Renal cortical epithelial cell (primary cell): ENCODE results near the gene SEMA3C. TPM values are rescaled to one million over a fixed set of nuclear protein-coding genes. Genes with fewer than 3 reads are reported as not detected.

Experiments
- DNase-seq: peaks from one replicate; pipeline ENCODE4 v3.0.0-alpha.2; 2011; ENCODE audit warnings: low read depth
- total RNA-seq: library from RNA; depleted of rRNA; stranded (reverse); fragments of >200 nt; gene quantifications from 2 replicates; pipeline ENCODE4 v1.2.3, GENCODE V29; 2014

The SEMA3C gene
- total RNA-seq, 1 donor from 2014 or later: 173 TPM

DNA sequence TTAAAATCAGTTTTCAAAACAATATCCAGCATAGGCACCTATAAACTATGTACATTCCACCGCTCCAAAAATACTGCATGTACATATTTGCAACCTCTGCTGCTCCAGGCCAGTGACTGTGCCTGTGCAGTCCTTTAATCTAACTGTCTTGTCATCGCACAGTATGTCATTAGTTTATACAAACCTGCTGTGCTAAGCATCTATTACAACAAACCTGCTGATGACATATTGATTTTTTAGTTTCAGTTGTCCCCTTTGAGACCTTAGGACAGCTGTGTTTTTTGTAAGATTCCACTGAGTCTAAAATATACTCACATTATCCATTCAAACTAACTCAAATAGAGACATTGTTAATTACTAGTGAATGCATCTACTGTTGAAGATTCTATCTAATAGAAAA is 33.1 kb downstream of the SEMA3C start:
- DNase-seq: no peak

DNA sequence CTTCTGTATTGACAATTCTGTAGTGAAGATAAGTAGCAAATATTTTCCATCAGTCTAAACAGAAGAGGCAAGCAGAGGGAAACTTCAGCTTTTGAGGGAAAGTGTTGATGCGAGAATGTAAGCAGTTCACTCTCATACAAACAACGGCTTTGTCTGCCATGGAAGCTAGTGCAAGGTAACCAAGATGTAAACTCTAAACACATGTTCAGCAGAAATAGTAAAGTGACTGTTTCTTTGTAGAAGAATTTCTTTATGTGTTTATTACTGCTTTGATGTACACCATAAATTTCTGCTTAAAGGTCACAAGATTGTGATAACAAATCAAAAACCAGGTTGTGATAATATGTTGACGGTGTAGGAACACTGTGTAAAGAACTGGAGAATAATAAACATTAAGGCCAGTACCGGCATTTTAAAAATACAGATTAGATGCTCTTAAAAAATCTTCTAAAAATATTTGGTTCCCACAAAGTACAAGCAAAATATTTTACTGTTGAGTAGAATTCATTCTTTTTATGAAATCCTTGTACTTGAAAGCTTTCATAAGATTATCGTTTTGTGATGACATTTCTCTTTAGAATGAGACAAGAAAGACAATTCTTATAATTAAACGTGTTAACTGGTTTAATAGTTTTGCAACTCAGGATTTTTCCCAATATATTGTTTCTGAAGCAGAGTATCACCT is 34.2 kb downstream of the SEMA3C start:
- no peak for DNase-seq

DNA sequence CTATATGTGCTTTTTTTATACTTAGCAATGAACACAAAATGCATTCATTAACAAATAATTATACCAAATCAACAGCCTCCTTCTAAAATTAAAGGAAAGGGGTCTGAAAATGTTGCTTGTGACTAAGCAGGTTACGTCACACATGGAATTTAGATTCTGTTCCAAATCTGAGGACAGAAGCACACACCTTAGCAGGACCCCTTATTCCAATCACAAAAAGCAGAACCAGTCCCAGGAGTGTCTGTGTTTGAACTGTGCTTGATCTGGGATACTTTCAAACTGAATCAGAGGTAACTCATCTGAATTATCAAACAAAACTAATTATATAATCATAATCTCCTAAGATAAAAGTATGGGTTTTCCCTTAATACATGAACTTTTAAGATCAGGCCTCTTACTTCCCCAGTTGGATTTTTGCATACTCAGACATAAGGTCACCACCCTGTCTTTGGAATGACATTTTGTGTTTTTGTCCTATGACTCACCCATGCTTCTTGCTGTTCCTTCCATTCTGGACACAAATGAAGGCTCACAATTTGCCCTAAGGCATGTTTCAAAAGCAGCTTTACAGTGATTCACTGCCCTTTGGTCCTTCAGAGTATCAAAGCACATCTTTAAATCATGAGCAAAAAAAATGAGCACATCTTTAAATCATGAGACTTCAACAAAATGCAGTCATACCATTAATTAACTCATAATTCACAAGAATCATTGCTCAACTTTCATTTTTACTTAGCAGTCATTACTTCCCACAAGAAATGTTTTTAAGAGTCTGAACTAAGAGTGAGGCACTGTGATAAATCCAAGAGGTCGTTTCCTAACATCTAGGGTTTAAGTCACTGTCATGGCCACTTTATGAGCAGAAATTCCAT is 35.5 kb downstream of the SEMA3C start:
- DNase-seq: peak; percentile 99

GRCh38 chr7:80882213-80882801 is 36.5 kb downstream of the SEMA3C start:
- no peak for DNase-seq

DNA sequence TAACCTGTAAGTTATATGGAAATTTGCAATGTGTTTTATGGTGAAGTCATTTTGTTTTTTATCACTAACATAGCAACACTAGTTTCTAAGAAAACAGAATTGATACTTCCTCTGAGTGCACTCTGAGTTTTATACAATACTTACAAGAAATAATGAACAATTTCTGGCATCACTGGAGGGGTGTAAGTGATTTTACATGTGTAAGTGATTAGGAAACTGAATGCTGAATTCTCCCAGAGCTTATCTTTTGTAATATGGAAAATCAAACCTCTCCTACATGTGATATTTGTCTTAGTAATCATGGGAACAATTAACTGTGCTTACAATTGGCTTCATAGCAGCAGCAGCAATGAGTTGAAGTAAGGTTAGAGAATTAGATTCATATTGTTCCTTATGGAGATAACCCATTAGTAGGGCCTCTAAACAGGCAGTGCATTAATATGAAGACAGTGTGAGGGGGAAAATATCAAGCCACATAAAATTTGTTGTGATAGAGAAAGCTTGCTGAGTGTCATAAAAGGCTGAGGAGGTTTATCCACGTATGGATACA is 37.4 kb downstream of the SEMA3C start:
- no peak for DNase-seq

- peak; percentile 33 for DNase-seq
Observed at GRCh38 chr7:80879849-80880248, 39.0 kb downstream of the SEMA3C start.

DNA sequence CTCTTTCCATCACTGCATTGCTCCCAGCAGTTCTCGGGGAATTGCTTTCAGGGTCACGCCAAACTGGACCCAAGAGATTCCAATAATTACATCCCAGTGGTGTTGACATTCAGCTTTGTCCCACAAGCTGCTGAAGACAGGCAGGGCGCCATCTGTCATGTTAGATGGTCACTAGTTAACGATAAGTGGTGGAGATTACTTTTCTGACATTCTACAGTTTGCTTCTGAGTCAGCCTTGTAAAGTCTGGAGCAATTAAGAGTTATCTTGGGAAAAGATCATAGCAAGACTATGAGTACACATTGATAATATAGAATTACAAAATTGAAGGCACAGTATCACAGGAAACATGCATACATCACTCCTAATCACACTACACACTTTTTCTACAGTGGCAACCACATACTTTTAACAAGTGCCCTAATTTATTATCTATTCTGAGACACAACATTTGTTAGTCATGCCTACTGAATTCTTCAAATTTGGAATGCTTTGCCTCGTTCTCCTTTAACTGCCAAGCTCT is 41.9 kb downstream of the SEMA3C start:
- DNase-seq: no peak

- DNase-seq: no peak
Observed at GRCh38 chr7:80875537-80876120, 43.2 kb downstream of the SEMA3C start.

DNA sequence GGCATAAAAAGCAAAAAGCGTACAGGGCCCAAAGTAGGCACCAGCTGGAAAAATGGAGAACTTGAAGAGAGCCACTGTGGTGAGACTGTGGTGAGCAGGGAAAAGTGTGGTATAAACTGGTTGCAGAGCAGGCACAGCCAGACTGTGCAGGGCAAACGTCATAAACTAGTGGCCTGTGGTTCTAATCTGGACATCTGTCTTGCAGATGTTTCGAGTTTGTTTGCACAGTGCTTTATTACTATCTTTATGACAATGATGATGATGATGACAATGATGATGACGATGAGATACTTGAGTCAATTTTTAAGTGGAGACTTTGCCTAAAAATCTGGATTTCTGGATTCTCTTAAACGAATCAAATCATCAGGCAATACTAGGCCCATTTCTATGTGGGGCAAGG is 45.7 kb downstream of the SEMA3C start:
- no peak for DNase-seq

GRCh38 chr7:80871228-80871627 is 47.6 kb downstream of the SEMA3C start:
- no peak for DNase-seq

GRCh38 chr7:80870813-80871212 is 48.0 kb downstream of the SEMA3C start:
- DNase-seq: peak; percentile 31

- DNase-seq: no peak
Observed at GRCh38 chr7:80869821-80870751, 48.8 kb downstream of the SEMA3C start.

- no peak for DNase-seq
Observed at GRCh38 chr7:80869106-80869784, 49.6 kb downstream of the SEMA3C start.

- no peak for DNase-seq
Observed at GRCh38 chr7:80868566-80868965, 50.3 kb downstream of the SEMA3C start.

DNA sequence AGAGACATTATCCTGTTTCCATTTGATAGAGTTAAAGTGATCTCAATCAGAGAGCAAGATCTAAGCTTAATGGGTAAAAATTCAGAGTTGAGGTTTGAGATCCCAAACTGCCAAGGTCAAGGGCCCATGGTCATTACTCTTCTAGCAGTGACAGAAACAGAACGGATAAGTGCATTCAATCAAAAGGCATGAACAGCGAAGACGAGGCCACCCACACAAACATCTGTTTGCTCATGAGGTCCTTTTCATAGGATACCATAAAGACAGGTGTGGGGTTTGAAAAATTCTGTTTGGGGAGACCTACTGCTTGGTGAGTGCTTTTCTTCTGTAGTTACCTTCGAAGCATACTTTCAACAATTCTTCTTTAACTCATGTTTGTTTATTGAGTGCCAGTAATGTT is 58.3 kb downstream of the SEMA3C start:
- no peak for DNase-seq

- peak; percentile 73 for DNase-seq
Observed at GRCh38 chr7:80859272-80859970, 59.4 kb downstream of the SEMA3C start.

- no peak for DNase-seq
Observed at GRCh38 chr7:80858141-80858903, 60.5 kb downstream of the SEMA3C start.

DNA sequence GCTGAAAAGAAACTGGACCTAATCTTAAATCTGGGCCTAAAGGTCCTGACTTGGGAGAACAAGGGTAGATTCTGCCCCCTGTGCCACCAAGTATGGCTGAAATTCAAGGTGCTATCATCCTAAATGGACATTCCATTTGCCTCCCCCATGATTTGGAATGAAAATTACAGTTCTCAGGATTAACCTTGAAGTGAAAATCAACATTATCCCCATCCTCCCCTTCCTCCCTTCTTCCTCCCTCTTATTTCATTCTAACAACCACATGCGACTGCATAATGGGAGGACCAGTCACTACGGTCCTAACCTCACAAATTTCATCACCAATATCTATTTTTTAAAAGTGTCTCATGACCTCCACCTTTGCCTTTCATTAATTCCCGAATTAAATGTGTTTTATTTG is 62.1 kb downstream of the SEMA3C start:
- no peak for DNase-seq
